HL-60 (cell line): ENCODE measurements around the gene HK1.

Experiments used
- CTCF ChIP-seq: IDR thresholded peaks from one replicate; pipeline ENCODE4 v1.5.1; 2011; ENCODE audit warnings: low read length, control low read depth, inconsistent platforms; ENCODE audit not compliant: insufficient read depth
- POLR2AphosphoS5 ChIP-seq: IDR thresholded peaks from 2 replicates; pipeline ENCODE4 v1.6.1; 2012; ENCODE audit warnings: low read depth
- REST ChIP-seq: IDR thresholded peaks from 2 replicates; pipeline ENCODE4 v1.6.1; 2012; ENCODE audit warnings: low read depth; ENCODE audit not compliant: insufficient replicate concordance

GRCh38 chr10:69362471-69362954 is 84.2 kb downstream of the HK1 start:
- no peak for TF ChIP-seq CTCF
- no peak for TF ChIP-seq POLR2AphosphoS5
- TF ChIP-seq REST = no peak
